ENCODE results near the gene STXBP6.
"Not testable (repeated sequence)": the region's sequence is repeated elsewhere in the genome, so short reads cannot be mapped to it uniquely, and the experiment has no call there.

The STXBP6 gene

GRCh38 chr14:24853446-24853845 is 196.5 kb downstream of the STXBP6 start:
- DNase-seq (ENCODE audit: low read depth): no peak

GRCh38 chr14:24852312-24853060 is 197.5 kb downstream of the STXBP6 start:
- no peak for DNase-seq (ENCODE audit: low read depth)

- no peak for DNase-seq (ENCODE audit: low read depth)
Observed at GRCh38 chr14:24851837-24852236, 198.1 kb downstream of the STXBP6 start.

- DNase-seq (ENCODE audit: low read depth): no peak
Observed at GRCh38 chr14:24851406-24851805, 198.5 kb downstream of the STXBP6 start.

GRCh38 chr14:24850072-24850471 is 199.9 kb downstream of the STXBP6 start:
- DNase-seq (ENCODE audit: low read depth): no peak

GRCh38 chr14:24849471-24849870 is 200.5 kb downstream of the STXBP6 start:
- DNase-seq (ENCODE audit: low read depth): no peak

- DNase-seq (ENCODE audit: low read depth): no peak
Observed at GRCh38 chr14:24848102-24848790, 201.7 kb downstream of the STXBP6 start.

- DNase-seq (ENCODE audit: low read depth): no peak
Observed at GRCh38 chr14:24847568-24848095, 202.3 kb downstream of the STXBP6 start.

GRCh38 chr14:24846261-24846660 is 203.7 kb downstream of the STXBP6 start:
- no peak for DNase-seq (ENCODE audit: low read depth)

GRCh38 chr14:24845851-24846250 is 204.1 kb downstream of the STXBP6 start:
- DNase-seq (ENCODE audit: low read depth): no peak

- DNase-seq (ENCODE audit: low read depth): no peak
Observed at GRCh38 chr14:24844011-24844410, 205.9 kb downstream of the STXBP6 start.

- DNase-seq (ENCODE audit: low read depth): no peak
Observed at GRCh38 chr14:24843494-24843893, 206.5 kb downstream of the STXBP6 start.

GRCh38 chr14:24840204-24840893 is 209.6 kb downstream of the STXBP6 start:
- no peak for DNase-seq (ENCODE audit: low read depth)

GRCh38 chr14:24839617-24840203 is 210.2 kb downstream of the STXBP6 start:
- no peak for DNase-seq (ENCODE audit: low read depth)

- DNase-seq (ENCODE audit: low read depth): no peak
Observed at GRCh38 chr14:24838945-24839616, 210.9 kb downstream of the STXBP6 start.

- no peak for DNase-seq (ENCODE audit: low read depth)
Observed at GRCh38 chr14:24837280-24838046, 212.5 kb downstream of the STXBP6 start.

- not testable (repeated sequence) for DNase-seq (ENCODE audit: low read depth)
Observed at GRCh38 chr14:24836324-24836723, 213.6 kb downstream of the STXBP6 start.

GRCh38 chr14:24834956-24835355 is 215.0 kb downstream of the STXBP6 start:
- DNase-seq (ENCODE audit: low read depth): no peak

- no peak for DNase-seq (ENCODE audit: low read depth)
Observed at GRCh38 chr14:24833385-24833784, 216.6 kb downstream of the STXBP6 start.

GRCh38 chr14:24831677-24832076 is 218.3 kb downstream of the STXBP6 start:
- no peak for DNase-seq (ENCODE audit: low read depth)

GRCh38 chr14:24829862-24830261 is 220.1 kb downstream of the STXBP6 start:
- no peak for DNase-seq (ENCODE audit: low read depth)

All from stimulated activated CD4-positive, alpha-beta T cell treated with anti-CD3 and anti-CD28 coated beads, Interleukin-2, amount 100 ng/mL, for 4 hours (primary cell).